Sigmoid colon (tissue), 7 donors: ENCODE measurements around the gene PDCL2. TPM values are rescaled to one million over a fixed set of nuclear protein-coding genes. Genes with fewer than 3 reads are reported as not detected.
"Not testable (repeated sequence)": the region's sequence is repeated elsewhere in the genome, so short reads cannot be mapped to it uniquely, and the experiment has no call there.

Source experiments
- DNase-seq: peaks from one replicate; pipeline ENCODE4 v3.0.0-alpha.2; 2019
- H3K27ac ChIP-seq, 4 donors: fragments of 200-600 bp; sonication (generic); one replicate each; pipeline ENCODE4 v1.5.1; 2016 to 2019; ENCODE audit warnings: mild to moderate bottlenecking in 1 of 4
- H3K27me3 ChIP-seq, 3 donors: fragments of 200-600 bp; sonication (generic); one replicate each; pipeline ENCODE4 v1.5.1; 2019; ENCODE audit warnings: mild to moderate bottlenecking in 1 of 3
- H3K36me3 ChIP-seq, 4 donors: fragments of 200-600 bp; sonication (generic); one replicate each; pipeline ENCODE4 v1.5.1; 2016 to 2019
- H3K4me1 ChIP-seq, 4 donors: fragments of 200-600 bp; sonication (generic); one replicate each; pipeline ENCODE4 v1.5.1; 2017 to 2019
- H3K4me3 ChIP-seq, 4 donors: fragments of 200-600 bp; sonication (generic); one replicate each; pipeline ENCODE4 v1.5.1; 2017 to 2019; ENCODE audit warnings: mild to moderate bottlenecking in 2 of 4, moderate library complexity in 1 of 4
- H3K9me3 ChIP-seq, 4 donors: fragments of 200-600 bp in 3 of 4; sonication (generic) in 3 of 4; one replicate each; pipeline versions ENCODE4 v1.5.1 to v1.6.1; 2013 to 2019
- EP300 ChIP-seq, 4 donors: sonication (generic); formaldehyde crosslinking; IDR thresholded peaks; one replicate each; pipeline ENCODE4 v1.6.1; 2017; ENCODE audit warnings: antibody characterized with exemption in 4 of 4
- POLR2A ChIP-seq, 2 donors: fragments of 450-650 bp; IDR thresholded peaks; one replicate each; pipeline ENCODE4 v1.6.1; 2016; ENCODE audit warnings: antibody characterized with exemption in 2 of 2, mild to moderate bottlenecking in 2 of 2, moderate library complexity in 2 of 2
- POLR2AphosphoS5 ChIP-seq, 4 donors: sonication (generic); formaldehyde crosslinking; IDR thresholded peaks; one replicate each; pipeline ENCODE4 v1.6.1; 2017; ENCODE audit warnings: antibody characterized with exemption in 4 of 4
- WGBS, 2 donors: extraction: QIAGEN DNeasy Blood & Tissue Kit; methylation state at CpG; one replicate each; pipeline ENCODE4 v1.1.7; 2013; 5-methylcytosine and 5-hydroxymethylcytosine counted together
- intact Hi-C: fragments of 100-400 bp; cut with DNase I; formaldehyde crosslinking; loops from one replicate; pipeline ENCODE4 v1.15.1; 2023
- polyA plus RNA-seq, 3 donors: library from polyadenylated mRNA; stranded (reverse); fragments of 200-250 nt; gene quantifications; one replicate each; pipeline ENCODE4 v1.2.3, GENCODE V29; 2013
- total RNA-seq, 4 donors: library from RNA; depleted of rRNA; stranded (reverse); fragments of >200 nt; gene quantifications; one replicate each; pipeline ENCODE4 v1.1.0, GENCODE V29; 2016
- TF ChIP-seq, protein P1 (sequence below), 4 experiments: fragments of 450-650 bp in 3 of 4; fragments of 200-600 bp in 1 of 4; IDR thresholded peaks; one replicate each; pipeline ENCODE4 v1.5.1; 2016 to 2019; ENCODE audit warnings: antibody characterized with exemption in 4 of 4, mild to moderate bottlenecking in 3 of 4, moderate library complexity in 2 of 4
- donor health status: healthy with polysubstance abuse.
- donor health status: Bipolar disorder and iron deficiency.
- donor health status: healthy.

PDCL2 gene
- total and polyA plus RNA-seq, 7 donors, result not detected

GRCh38 chr4:55600640-55601039 lies 8.6 kb upstream of the PDCL2 start:
- intact Hi-C loops, result no loop called here
- no peaks in the 10 kb centered on the region for H3K4me1 ChIP-seq
- H3K4me3 ChIP-seq, result no peak overlapping the region
- no peak for TF ChIP-seq POLR2AphosphoS5 (IDR thresholded peaks at IDR 0.05)
- TF ChIP-seq POLR2A (IDR thresholded peaks at IDR 0.05), result no peak
- TF ChIP-seq, protein P1, sequence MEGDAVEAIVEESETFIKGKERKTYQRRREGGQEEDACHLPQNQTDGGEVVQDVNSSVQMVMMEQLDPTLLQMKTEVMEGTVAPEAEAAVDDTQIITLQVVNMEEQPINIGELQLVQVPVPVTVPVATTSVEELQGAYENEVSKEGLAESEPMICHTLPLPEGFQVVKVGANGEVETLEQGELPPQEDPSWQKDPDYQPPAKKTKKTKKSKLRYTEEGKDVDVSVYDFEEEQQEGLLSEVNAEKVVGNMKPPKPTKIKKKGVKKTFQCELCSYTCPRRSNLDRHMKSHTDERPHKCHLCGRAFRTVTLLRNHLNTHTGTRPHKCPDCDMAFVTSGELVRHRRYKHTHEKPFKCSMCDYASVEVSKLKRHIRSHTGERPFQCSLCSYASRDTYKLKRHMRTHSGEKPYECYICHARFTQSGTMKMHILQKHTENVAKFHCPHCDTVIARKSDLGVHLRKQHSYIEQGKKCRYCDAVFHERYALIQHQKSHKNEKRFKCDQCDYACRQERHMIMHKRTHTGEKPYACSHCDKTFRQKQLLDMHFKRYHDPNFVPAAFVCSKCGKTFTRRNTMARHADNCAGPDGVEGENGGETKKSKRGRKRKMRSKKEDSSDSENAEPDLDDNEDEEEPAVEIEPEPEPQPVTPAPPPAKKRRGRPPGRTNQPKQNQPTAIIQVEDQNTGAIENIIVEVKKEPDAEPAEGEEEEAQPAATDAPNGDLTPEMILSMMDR (IDR thresholded peaks at IDR 0.05), result no peak
- TF ChIP-seq EP300 (IDR thresholded peaks at IDR 0.05), result no peak
- no peak overlapping the region for H3K27ac ChIP-seq
- DNase-seq, result no peak
- no peaks in the 10 kb centered on the region for H3K27me3 ChIP-seq
- H3K9me3 ChIP-seq, result no peaks in the 10 kb centered on the region
- no peaks in the 10 kb centered on the region for H3K36me3 ChIP-seq

DNA sequence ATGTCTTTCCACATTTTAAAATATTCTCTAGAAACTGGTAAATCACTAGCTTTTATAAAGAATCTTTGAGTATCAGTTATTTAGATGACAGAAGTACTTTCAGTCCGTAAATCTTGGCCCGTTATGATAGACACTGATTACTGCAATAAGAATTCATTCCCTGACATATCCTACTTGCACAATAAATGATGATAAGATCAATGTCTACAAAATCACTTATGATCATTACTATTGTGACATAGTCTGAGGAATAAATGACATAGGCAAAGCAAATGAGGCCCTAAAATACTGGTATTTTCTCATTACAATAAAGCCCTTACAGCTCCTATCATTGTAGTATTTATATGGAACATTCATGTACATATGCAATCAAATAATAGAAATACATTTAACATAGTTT lies 6.6 kb upstream of the PDCL2 start:
- TF ChIP-seq EP300 (IDR thresholded peaks at IDR 0.05) (no peak), POLR2A (IDR thresholded peaks at IDR 0.05) (no peak), POLR2AphosphoS5 (IDR thresholded peaks at IDR 0.05) (no peak)
- TF ChIP-seq, protein P1 (IDR thresholded peaks at IDR 0.05), result no peak

GRCh38 chr4:55588160-55588559 lies 3.9 kb downstream of the PDCL2 start:
- H3K4me1 ChIP-seq, result no peaks in the 10 kb centered on the region
- TF ChIP-seq POLR2A (IDR thresholded peaks at IDR 0.05), result no peak
- no peak for TF ChIP-seq EP300 (IDR thresholded peaks at IDR 0.05)
- TF ChIP-seq POLR2AphosphoS5 (IDR thresholded peaks at IDR 0.05), result no peak
- TF ChIP-seq, protein P1 (IDR thresholded peaks at IDR 0.05), result no peak
- no peaks in the 10 kb centered on the region for H3K27me3 ChIP-seq
- H3K27ac ChIP-seq, result no peak overlapping the region
- no peaks in the 10 kb centered on the region for H3K36me3 ChIP-seq
- H3K4me3 ChIP-seq, result no peak overlapping the region
- intact Hi-C loops, result no loop called here
- 88 to 91% methylated on average over 2 of the region's 2 CpGs for WGBS, 2 donors
- H3K9me3 ChIP-seq, result no peaks in the 10 kb centered on the region
- no peak for DNase-seq

More for the DNA sequence above, 6.6 kb upstream of the PDCL2 start:
- intact Hi-C loops, result no loop called here
- Histone ChIP-seq H3K4me1 (no peaks in the 10 kb centered on the region), H3K9me3 (no peaks in the 10 kb centered on the region), H3K4me3 (no peak overlapping the region), H3K36me3 (no peaks in the 10 kb centered on the region), H3K27me3 (no peaks in the 10 kb centered on the region), H3K27ac (no peak overlapping the region)
- 85 to 91% methylated on average over 2 of the region's 2 CpGs for WGBS, 2 donors
- no peak for DNase-seq

GRCh38 chr4:55582773-55583172 lies 9.3 kb downstream of the PDCL2 start:
- H3K9me3 ChIP-seq, H3K27me3 ChIP-seq, DNase-seq, intact Hi-C loops, H3K4me1 ChIP-seq, H3K27ac ChIP-seq, H3K36me3 ChIP-seq, H3K4me3 ChIP-seq: not testable (repeated sequence)
- WGBS, 2 donors, result 77 to 96% methylated on average over 2 of the region's 2 CpGs

DNA sequence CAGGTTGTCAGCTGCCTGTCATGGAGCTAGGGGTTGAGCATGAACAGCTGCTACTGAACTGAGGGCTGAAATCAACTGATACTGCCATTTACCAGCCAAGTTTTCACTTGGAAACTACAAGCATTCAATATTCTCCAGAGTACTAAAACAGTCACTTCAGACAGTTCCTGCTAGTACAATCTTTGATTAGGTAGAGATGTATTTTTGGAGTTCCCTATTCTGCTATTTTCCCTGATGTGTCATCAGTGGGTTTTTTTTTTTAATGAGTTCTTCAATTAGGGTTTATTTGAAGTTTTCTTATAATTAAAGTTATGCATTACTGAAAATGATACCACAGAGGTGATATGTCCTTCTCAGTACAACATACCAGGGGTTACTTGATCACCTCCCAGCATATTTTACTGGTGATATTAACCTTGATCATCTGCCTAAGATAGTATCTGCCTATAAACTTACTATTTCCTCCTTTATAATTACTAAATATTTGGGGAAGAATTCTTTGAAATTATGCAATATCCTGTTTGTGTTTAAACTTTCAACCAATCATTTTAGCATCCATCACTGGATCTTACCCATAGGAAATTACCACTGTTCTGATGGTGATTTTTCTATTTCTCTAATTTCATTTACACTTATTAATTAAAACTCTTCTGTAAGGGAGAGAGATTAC lies 13.6 kb downstream of the PDCL2 start:
- Histone ChIP-seq H3K4me3 (no peak overlapping the region), H3K36me3 (no peaks in the 10 kb centered on the region), H3K27me3 (no peaks in the 10 kb centered on the region), H3K9me3 (peaks cover 3 to 14% (median 8%) of the 10 kb centered on the region in 4 donors), H3K4me1 (no peaks in the 10 kb centered on the region), H3K27ac (no peak overlapping the region)
- intact Hi-C loops, result no loop called here
- TF ChIP-seq EP300 (IDR thresholded peaks at IDR 0.05) (no peak), POLR2AphosphoS5 (IDR thresholded peaks at IDR 0.05) (no peak), POLR2A (IDR thresholded peaks at IDR 0.05) (no peak)
- TF ChIP-seq, protein P1 (IDR thresholded peaks at IDR 0.05), result no peak
- no peak for DNase-seq
